Measurements from ENCODE around the gene CAMK2G.

The CAMK2G gene

GRCh38 chr10:73808021-73808815 is 66.1 kb downstream of the CAMK2G start:
- no peaks in the 10 kb centered on the region for H3K27me3 ChIP-seq (ENCODE audit: low read length)
- no peak overlapping the region for H3K27ac ChIP-seq (ENCODE audit: low read depth, low read length)
- TF ChIP-seq EZH2phosphoT487 (conservative IDR thresholded peaks at IDR 0.05; ENCODE audit: low read length) = no peak
- no peak for TF ChIP-seq CTCF (IDR thresholded peaks at IDR 0.05; ENCODE audit: insufficient read depth, low read length, poor library complexity, severe bottlenecking)
- no peaks in the 10 kb centered on the region for H4K20me1 ChIP-seq (ENCODE audit: low read depth, low read length)
- no peak overlapping the region for H3K9ac ChIP-seq (ENCODE audit: low read length)
- H3F3A ChIP-seq (ENCODE audit: insufficient read depth) = peaks cover 7% of the 10 kb centered on the region
- no peak overlapping the region for H3K4me2 ChIP-seq (ENCODE audit: low read depth, low read length, poor library complexity, severe bottlenecking)
- no peak overlapping the region for H2AFZ ChIP-seq (ENCODE audit: low read depth, low read length, severe bottlenecking)
- peaks cover 5% of the 10 kb centered on the region; the same call in 1 of the 2 replicates for H3K79me2 ChIP-seq (ENCODE audit: insufficient read depth, low read length)
- no peaks in the 10 kb centered on the region for H3K36me3 ChIP-seq (ENCODE audit: low read length)
- H3K9me3 ChIP-seq (ENCODE audit: insufficient read depth, low read length) = no peaks in the 10 kb centered on the region
- H3K4me3 ChIP-seq (ENCODE audit: insufficient read depth, low read length, poor library complexity, severe bottlenecking) = no peak overlapping the region
- no peaks in the 10 kb centered on the region for H3K9me2 ChIP-seq (replicated peaks; ENCODE audit: insufficient read depth, low read length)

- Histone ChIP-seq H3K27me3 (ENCODE audit: low read length) (no peaks in the 10 kb centered on the region), H3K36me3 (ENCODE audit: low read length) (no peaks in the 10 kb centered on the region)
Measured at GRCh38 chr10:73807471-73807870, 66.9 kb downstream of the CAMK2G start.

GRCh38 chr10:73806176-73806950 is 68.0 kb downstream of the CAMK2G start:
- Histone ChIP-seq H3K79me2 (ENCODE audit: insufficient read depth, low read length) (peaks cover 5% of the 10 kb centered on the region; the same call in 1 of the 2 replicates), H3K4me3 (ENCODE audit: insufficient read depth, low read length, poor library complexity, severe bottlenecking) (no peak overlapping the region), H3K27me3 (ENCODE audit: low read length) (no peaks in the 10 kb centered on the region), H3K9me3 (ENCODE audit: insufficient read depth, low read length) (no peaks in the 10 kb centered on the region), H3K9ac (ENCODE audit: low read length) (no peak overlapping the region), H3K4me2 (ENCODE audit: low read depth, low read length, poor library complexity, severe bottlenecking) (no peak overlapping the region), H2AFZ (ENCODE audit: low read depth, low read length, severe bottlenecking) (no peak overlapping the region), H3K27ac (ENCODE audit: low read depth, low read length) (no peak overlapping the region), H3K9me2 (replicated peaks; ENCODE audit: insufficient read depth, low read length) (no peaks in the 10 kb centered on the region), H3K36me3 (ENCODE audit: low read length) (no peaks in the 10 kb centered on the region), H3F3A (ENCODE audit: insufficient read depth) (no peaks in the 10 kb centered on the region), H4K20me1 (ENCODE audit: low read depth, low read length) (no peaks in the 10 kb centered on the region)
- TF ChIP-seq EZH2phosphoT487 (conservative IDR thresholded peaks at IDR 0.05; ENCODE audit: low read length) (no peak), CTCF (IDR thresholded peaks at IDR 0.05; ENCODE audit: insufficient read depth, low read length, poor library complexity, severe bottlenecking) (no peak)

More at GRCh38 chr10:73807471-73807870, 66.9 kb downstream of the CAMK2G start:
- no peaks in the 10 kb centered on the region for H3K9me3 ChIP-seq (ENCODE audit: insufficient read depth, low read length)
- no peak overlapping the region for H3K4me3 ChIP-seq (ENCODE audit: insufficient read depth, low read length, poor library complexity, severe bottlenecking)
- TF ChIP-seq EZH2phosphoT487 (conservative IDR thresholded peaks at IDR 0.05; ENCODE audit: low read length) (no peak), CTCF (IDR thresholded peaks at IDR 0.05; ENCODE audit: insufficient read depth, low read length, poor library complexity, severe bottlenecking) (no peak)
- no peak overlapping the region for H3K4me2 ChIP-seq (ENCODE audit: low read depth, low read length, poor library complexity, severe bottlenecking)
- no peaks in the 10 kb centered on the region for H3K9me2 ChIP-seq (replicated peaks; ENCODE audit: insufficient read depth, low read length)
- H3F3A ChIP-seq (ENCODE audit: insufficient read depth) = peaks cover 2% of the 10 kb centered on the region
- H3K79me2 ChIP-seq (ENCODE audit: insufficient read depth, low read length) = peaks cover 5% of the 10 kb centered on the region; the same call in 1 of the 2 replicates
- H3K9ac ChIP-seq (ENCODE audit: low read length) = no peak overlapping the region
- H2AFZ ChIP-seq (ENCODE audit: low read depth, low read length, severe bottlenecking) = no peak overlapping the region
- no peaks in the 10 kb centered on the region for H4K20me1 ChIP-seq (ENCODE audit: low read depth, low read length)
- no peak overlapping the region for H3K27ac ChIP-seq (ENCODE audit: low read depth, low read length)

Data from SU-DHL-6 (cell line).